GM18511 (cell line): ENCODE measurements around the gene EXOC5.

Experiments
- ATAC-seq: cut with Tn5 transposase; IDR thresholded peaks from one replicate; pipeline ENCODE4 v1.9.1; 2021; ENCODE audit warnings: mild to moderate bottlenecking, moderate library complexity; ENCODE audit not compliant: unreplicated experiment

EXOC5 gene

DNA sequence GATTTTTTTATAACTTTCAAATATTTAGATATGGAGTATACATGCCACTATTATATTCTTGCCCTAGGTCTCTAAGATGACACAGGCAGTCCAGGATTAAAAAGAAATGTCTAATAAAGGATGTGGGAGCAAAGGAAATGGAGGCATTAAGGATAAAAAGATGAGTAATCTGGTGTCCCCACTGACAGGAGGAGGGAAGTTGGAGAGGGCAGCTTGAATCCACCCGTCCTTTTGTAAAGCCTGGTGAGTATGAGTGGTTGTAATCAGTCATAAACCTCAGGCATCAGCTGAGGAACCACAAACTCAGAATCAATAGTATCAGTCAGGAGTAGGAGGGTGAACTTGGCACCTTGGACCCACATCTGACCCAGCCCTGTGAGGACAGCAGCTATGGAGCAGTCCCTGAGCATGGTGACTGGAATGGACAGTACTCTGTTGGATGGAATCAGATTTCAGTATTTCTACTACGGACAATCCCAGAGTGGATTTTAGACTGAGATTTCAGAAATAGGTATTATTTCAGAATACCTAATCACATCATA is 100.5 kb downstream of the EXOC5 start:
- no peak for ATAC-seq

GRCh38 chr14:57161583-57162234 is 107.0 kb downstream of the EXOC5 start:
- ATAC-seq, result no peak

- no peak for ATAC-seq
Measured at GRCh38 chr14:57160333-57160732, 108.4 kb downstream of the EXOC5 start.

- ATAC-seq, result no peak
Measured at GRCh38 chr14:57153286-57153685, 115.4 kb downstream of the EXOC5 start.
